Measurements from ENCODE around the gene MRTO4. TPM values are rescaled to one million over a fixed set of nuclear protein-coding genes. Genes with fewer than 3 reads are reported as not detected.
"Not testable (repeated sequence)": the region's sequence is repeated elsewhere in the genome, so short reads cannot be mapped to it uniquely, and the experiment has no call there.

Gene MRTO4
- total RNA-seq, 2 experiments from 2014 or later = 60.0 to 66.0 TPM

DNA sequence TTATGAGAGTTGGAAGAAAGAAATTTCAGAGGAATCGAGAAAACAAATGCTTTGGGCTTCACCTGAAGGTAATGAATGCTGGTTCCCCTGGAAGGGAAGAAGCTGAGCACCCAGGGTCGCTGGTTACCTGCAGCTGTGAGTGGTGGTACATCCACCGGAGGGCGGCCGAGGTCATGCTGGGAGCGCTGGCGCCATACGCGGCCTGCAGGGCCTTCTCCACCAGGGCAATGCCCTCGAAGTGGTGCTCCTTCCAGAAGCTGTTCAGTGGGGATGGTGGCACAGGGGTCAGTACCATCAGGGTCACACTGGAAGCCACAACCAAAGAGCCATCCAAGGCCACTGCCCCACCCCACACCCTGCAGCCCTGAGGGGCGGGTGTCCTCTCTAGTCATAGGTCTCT, 16.8 kb downstream of the MRTO4 start:
- Histone ChIP-seq H3K79me2 (ENCODE audit: insufficient read depth, low read depth, low read length) (no peaks in the 10 kb centered on the region), H3K9me3 (ENCODE audit: low read length) (no peaks in the 10 kb centered on the region), H3K4me2 (ENCODE audit: low read length) (no peak overlapping the region), H3K36me3 (ENCODE audit: insufficient read depth, low read length) (no peaks in the 10 kb centered on the region), H4K20me1 (ENCODE audit: insufficient read depth, low read length) (no peaks in the 10 kb centered on the region), H3K4me1 (ENCODE audit: insufficient read depth, low read length, poor library complexity, severe bottlenecking) (no peaks in the 10 kb centered on the region), H3K4me3 (ENCODE audit: low read depth, low read length, poor library complexity, severe bottlenecking) (no peak overlapping the region), H3K9me2 (ENCODE audit: insufficient read depth, low read length) (no peaks in the 10 kb centered on the region), H3K27ac (ENCODE audit: low read depth, low read length, poor library complexity, severe bottlenecking) (no peak overlapping the region), H2AFZ (ENCODE audit: low read length) (no peak overlapping the region)
- TF ChIP-seq, protein P1, sequence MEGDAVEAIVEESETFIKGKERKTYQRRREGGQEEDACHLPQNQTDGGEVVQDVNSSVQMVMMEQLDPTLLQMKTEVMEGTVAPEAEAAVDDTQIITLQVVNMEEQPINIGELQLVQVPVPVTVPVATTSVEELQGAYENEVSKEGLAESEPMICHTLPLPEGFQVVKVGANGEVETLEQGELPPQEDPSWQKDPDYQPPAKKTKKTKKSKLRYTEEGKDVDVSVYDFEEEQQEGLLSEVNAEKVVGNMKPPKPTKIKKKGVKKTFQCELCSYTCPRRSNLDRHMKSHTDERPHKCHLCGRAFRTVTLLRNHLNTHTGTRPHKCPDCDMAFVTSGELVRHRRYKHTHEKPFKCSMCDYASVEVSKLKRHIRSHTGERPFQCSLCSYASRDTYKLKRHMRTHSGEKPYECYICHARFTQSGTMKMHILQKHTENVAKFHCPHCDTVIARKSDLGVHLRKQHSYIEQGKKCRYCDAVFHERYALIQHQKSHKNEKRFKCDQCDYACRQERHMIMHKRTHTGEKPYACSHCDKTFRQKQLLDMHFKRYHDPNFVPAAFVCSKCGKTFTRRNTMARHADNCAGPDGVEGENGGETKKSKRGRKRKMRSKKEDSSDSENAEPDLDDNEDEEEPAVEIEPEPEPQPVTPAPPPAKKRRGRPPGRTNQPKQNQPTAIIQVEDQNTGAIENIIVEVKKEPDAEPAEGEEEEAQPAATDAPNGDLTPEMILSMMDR (conservative IDR thresholded peaks at IDR 0.05; ENCODE audit: low read length) = no peak
- TF ChIP-seq EZH2phosphoT487 (IDR thresholded peaks at IDR 0.05; ENCODE audit: borderline replicate concordance, low read depth, low read length) = no peak
- intact Hi-C loops (cut with micrococcal nuclease; ENCODE audit: unreplicated experiment) = no loop called here
- BruUV-seq (replicated peaks) = no TSS peak
- ChIA-PET POLR2A (no interaction called here), CTCF (ENCODE audit: unreplicated experiment) (no interaction called here)
- DNase-seq (ENCODE audit: low spot score) = no peak

DNA sequence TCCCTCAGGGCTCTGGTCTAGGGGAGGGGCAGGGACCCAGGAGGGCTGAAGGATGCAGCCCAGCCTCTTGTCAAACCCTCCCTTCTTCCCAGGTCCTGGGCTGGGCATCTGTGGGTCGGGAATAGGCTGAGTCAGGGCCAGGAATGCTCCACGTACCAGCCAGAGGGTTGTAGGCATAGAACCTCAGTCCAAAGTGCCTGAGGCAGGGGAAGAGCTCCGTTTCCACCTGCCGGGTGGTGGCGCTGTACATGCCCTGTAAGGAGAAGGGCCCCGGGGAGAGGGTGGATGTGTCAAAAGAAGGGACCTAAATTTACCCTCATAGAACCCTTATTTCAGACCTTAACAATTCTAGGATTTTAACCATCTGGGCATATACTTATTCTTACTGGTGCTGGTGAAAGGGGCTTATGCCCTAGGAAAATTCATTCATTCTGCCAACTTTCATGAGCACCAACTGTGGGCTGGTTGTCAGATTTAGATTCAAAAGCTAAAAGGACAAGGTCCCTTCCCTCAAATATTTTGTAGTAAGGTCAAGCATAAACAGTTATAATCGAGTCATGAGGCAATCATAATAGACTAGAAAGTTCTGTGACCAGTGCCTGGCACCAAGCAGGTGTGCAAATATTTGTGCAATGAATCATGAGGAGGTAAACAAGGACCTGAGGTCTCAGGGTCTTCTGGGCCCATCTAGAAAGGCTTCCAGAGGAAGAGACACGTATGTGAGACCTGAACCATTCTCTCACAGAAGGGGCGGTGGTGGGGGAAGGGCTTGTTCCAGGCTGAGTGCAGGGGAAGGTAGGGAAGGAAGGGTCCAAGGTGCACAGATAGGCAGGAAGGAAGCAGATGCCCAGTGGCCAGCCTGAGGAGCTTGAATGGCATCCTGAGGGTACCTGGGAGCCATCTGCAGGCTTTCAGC, 18.1 kb downstream of the MRTO4 start:
- H2AFZ ChIP-seq (ENCODE audit: low read length); H3K9me3 ChIP-seq (ENCODE audit: low read length); H3K4me2 ChIP-seq (ENCODE audit: low read length); BruUV-seq (replicated peaks); H4K20me1 ChIP-seq (ENCODE audit: insufficient read depth, low read length); H3K4me1 ChIP-seq (ENCODE audit: insufficient read depth, low read length, poor library complexity, severe bottlenecking); H3K36me3 ChIP-seq (ENCODE audit: insufficient read depth, low read length); intact Hi-C loops (cut with micrococcal nuclease; ENCODE audit: unreplicated experiment); H3K27ac ChIP-seq (ENCODE audit: low read depth, low read length, poor library complexity, severe bottlenecking); H3K4me3 ChIP-seq (ENCODE audit: low read depth, low read length, poor library complexity, severe bottlenecking); H3K79me2 ChIP-seq (ENCODE audit: insufficient read depth, low read depth, low read length); DNase-seq (ENCODE audit: low spot score); CTCF ChIA-PET (ENCODE audit: unreplicated experiment); H3K9me2 ChIP-seq (ENCODE audit: insufficient read depth, low read length): not testable (repeated sequence)
- TF ChIP-seq, protein P1 (conservative IDR thresholded peaks at IDR 0.05; ENCODE audit: low read length) = peak; percentile 64
- POLR2A ChIA-PET = interaction anchor here (0.6 kb wide), 1 partner anchor 12 kb away, joined by 3 read pairs; no protein-coding TSS in a partner anchor

DNA sequence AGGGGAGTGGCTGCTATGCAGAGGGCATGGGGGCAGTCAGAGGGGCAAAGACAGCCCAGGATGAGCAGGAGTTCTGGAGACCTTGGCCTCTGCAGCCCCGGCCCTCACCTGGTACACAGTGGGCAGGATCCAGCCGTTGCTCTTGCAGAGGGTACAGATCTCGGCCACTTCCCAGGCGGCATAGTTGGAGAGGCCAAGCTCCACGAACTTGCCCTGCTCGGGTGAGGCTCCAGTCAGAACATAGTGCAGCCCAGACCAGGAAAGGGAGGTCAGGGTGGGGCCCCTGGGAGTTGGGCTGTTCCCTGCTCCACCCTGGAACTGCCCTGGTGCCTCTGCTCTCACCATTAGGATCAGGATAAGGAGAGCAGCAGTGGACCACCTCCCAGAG, 18.7 kb downstream of the MRTO4 start:
- H3K4me1 ChIP-seq (ENCODE audit: insufficient read depth, low read length, poor library complexity, severe bottlenecking); H3K4me2 ChIP-seq (ENCODE audit: low read length); H3K9me3 ChIP-seq (ENCODE audit: low read length); BruUV-seq (replicated peaks); H3K27ac ChIP-seq (ENCODE audit: low read depth, low read length, poor library complexity, severe bottlenecking); H3K4me3 ChIP-seq (ENCODE audit: low read depth, low read length, poor library complexity, severe bottlenecking); H4K20me1 ChIP-seq (ENCODE audit: insufficient read depth, low read length); intact Hi-C loops (cut with micrococcal nuclease; ENCODE audit: unreplicated experiment); CTCF ChIA-PET (ENCODE audit: unreplicated experiment); H3K36me3 ChIP-seq (ENCODE audit: insufficient read depth, low read length); H3K79me2 ChIP-seq (ENCODE audit: insufficient read depth, low read depth, low read length); DNase-seq (ENCODE audit: low spot score); POLR2A ChIA-PET; H3K9me2 ChIP-seq (ENCODE audit: insufficient read depth, low read length); H2AFZ ChIP-seq (ENCODE audit: low read length): not testable (repeated sequence)
